ENCODE measurements around the gene NTNG2.

DNA sequence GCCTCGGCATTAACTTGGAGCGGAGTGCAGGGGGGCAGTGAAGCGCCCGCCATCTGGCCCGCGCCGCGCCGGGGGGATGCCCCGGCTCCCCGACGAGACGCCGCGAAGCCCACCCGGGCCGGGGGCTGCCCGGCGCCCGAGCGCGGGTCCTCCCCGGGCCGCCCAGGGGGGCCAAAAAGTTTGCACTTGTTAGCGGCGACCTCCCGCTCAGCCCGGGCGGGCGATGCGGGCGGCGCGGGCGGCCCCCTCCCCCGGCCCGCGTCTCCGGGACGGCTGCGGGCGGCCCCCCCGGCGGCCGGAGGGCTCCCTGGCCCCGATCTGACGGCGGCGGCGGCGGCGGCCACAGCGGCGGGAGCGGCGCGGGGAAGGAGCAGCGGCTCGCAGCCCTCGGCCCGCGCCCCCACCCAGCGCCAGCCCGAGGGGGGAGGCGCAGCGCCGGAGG lies at the start of gene NTNG2:
- no peak for TF ChIP-seq POLR2AphosphoS5 (IDR thresholded peaks at IDR 0.05)
- no peak for TF ChIP-seq POLR2A (IDR thresholded peaks at IDR 0.05)
- TF ChIP-seq, protein P1, sequence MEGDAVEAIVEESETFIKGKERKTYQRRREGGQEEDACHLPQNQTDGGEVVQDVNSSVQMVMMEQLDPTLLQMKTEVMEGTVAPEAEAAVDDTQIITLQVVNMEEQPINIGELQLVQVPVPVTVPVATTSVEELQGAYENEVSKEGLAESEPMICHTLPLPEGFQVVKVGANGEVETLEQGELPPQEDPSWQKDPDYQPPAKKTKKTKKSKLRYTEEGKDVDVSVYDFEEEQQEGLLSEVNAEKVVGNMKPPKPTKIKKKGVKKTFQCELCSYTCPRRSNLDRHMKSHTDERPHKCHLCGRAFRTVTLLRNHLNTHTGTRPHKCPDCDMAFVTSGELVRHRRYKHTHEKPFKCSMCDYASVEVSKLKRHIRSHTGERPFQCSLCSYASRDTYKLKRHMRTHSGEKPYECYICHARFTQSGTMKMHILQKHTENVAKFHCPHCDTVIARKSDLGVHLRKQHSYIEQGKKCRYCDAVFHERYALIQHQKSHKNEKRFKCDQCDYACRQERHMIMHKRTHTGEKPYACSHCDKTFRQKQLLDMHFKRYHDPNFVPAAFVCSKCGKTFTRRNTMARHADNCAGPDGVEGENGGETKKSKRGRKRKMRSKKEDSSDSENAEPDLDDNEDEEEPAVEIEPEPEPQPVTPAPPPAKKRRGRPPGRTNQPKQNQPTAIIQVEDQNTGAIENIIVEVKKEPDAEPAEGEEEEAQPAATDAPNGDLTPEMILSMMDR (IDR thresholded peaks at IDR 0.05) = no peak

Measured in stomach (tissue), 4 donors.